ENCODE measurements around the gene SERF2. TPM values are rescaled to one million over a fixed set of nuclear protein-coding genes. Genes with fewer than 3 reads are reported as not detected.
"Not testable (repeated sequence)": the region's sequence is repeated elsewhere in the genome, so short reads cannot be mapped to it uniquely, and the experiment has no call there.

Gene SERF2
- total and polyA plus RNA-seq, 5 donors from 2014 or later = 400 to 2,414 (median 2,055) TPM

GRCh38 chr15:43826508-43827341, 34.6 kb downstream of the SERF2 start, which contains the start of gene WDR76:
Gene WDR76 (plus strand): TSS chr15:43827002. CDS start chr15:43827033, 31 bp downstream.
- Mint-ChIP-seq H3K4me3 (peak within 1 kb of the TSS; percentile 81 to 99 (median 94)), H3K27me3 (no peaks in the 10 kb centered on the region), H3K9me3 (no peaks in the 10 kb centered on the region), H3K4me1 (peaks cover 19 to 73% (median 53%) of the 10 kb centered on the region in 4 donors), H3K36me3 (peaks cover 3% of the 10 kb centered on the region), H3K27ac (peak within 1 kb of the TSS; percentile 58 to 91 (median 86))
- peak; percentile 46 to 50 for ATAC-seq (ENCODE audit: low read depth in 2 of 2)
- Histone ChIP-seq H3K27me3 (ENCODE audit: control insufficient read depth, insufficient read depth, low read length) (no peaks in the 10 kb centered on the region), H3K27ac (ENCODE audit: insufficient read depth, low read length, poor library complexity, severe bottlenecking) (peak within 1 kb of the TSS; percentile 87), H3K36me3 (ENCODE audit: control insufficient read depth, insufficient read depth, low read length) (no peaks in the 10 kb centered on the region), H3K9me3 (ENCODE audit: control insufficient read depth in 2 of 2, low read length in 2 of 2) (no peaks in the 10 kb centered on the region), H3K4me1 (ENCODE audit: control insufficient read depth, insufficient read depth, low read length, poor library complexity, severe bottlenecking) (peaks cover 69% of the 10 kb centered on the region), H3K4me3 (ENCODE audit: low read depth, low read length) (peak within 1 kb of the TSS; percentile 89)
- DNase-seq = peak; percentile 56 to 88 (median 70)

GRCh38 chr15:43828061-43828657, 36.0 kb downstream of the SERF2 start:
- H3K36me3 ChIP-seq (ENCODE audit: control insufficient read depth, insufficient read depth, low read length) = no peaks in the 10 kb centered on the region
- Mint-ChIP-seq H3K9me3 (no peaks in the 10 kb centered on the region), H3K4me1 (peaks cover 23 to 68% (median 52%) of the 10 kb centered on the region in 4 donors), H3K27ac (peak overlapping the region; percentile 79 to 91 (median 86)), H3K4me3 (peak overlapping the region; percentile 81 to 99 (median 94)), H3K36me3 (peaks cover 3% of the 10 kb centered on the region), H3K27me3 (no peaks in the 10 kb centered on the region)
- DNase-seq (peak in 2 of 3 donors; percentile 19 to 53), ATAC-seq (ENCODE audit: low read depth in 2 of 2) (no peak)
- peaks cover 68% of the 10 kb centered on the region for H3K4me1 ChIP-seq (ENCODE audit: control insufficient read depth, insufficient read depth, low read length, poor library complexity, severe bottlenecking)
- H3K27ac ChIP-seq (ENCODE audit: insufficient read depth, low read length, poor library complexity, severe bottlenecking) = peak overlapping the region; percentile 87
- no peaks in the 10 kb centered on the region for H3K27me3 ChIP-seq (ENCODE audit: control insufficient read depth, insufficient read depth, low read length)
- H3K9me3 ChIP-seq (ENCODE audit: control insufficient read depth in 2 of 2, low read length in 2 of 2) = no peaks in the 10 kb centered on the region
- H3K4me3 ChIP-seq (ENCODE audit: low read depth, low read length) = peak overlapping the region; percentile 89

- not testable (repeated sequence) for DNase-seq
Observed at GRCh38 chr15:43829951-43830540, 37.9 kb downstream of the SERF2 start.

GRCh38 chr15:43830691-43831275, 38.7 kb downstream of the SERF2 start:
- not testable (repeated sequence) for H3K27me3 ChIP-seq (ENCODE audit: control insufficient read depth, insufficient read depth, low read length); ATAC-seq (ENCODE audit: low read depth in 2 of 2); H3K9me3 Mint-ChIP-seq; H3K36me3 ChIP-seq (ENCODE audit: control insufficient read depth, insufficient read depth, low read length); H3K4me3 ChIP-seq (ENCODE audit: low read depth, low read length); H3K9me3 ChIP-seq (ENCODE audit: control insufficient read depth in 2 of 2, low read length in 2 of 2); H3K4me3 Mint-ChIP-seq; H3K27ac ChIP-seq (ENCODE audit: insufficient read depth, low read length, poor library complexity, severe bottlenecking); DNase-seq; H3K27me3 Mint-ChIP-seq; H3K36me3 Mint-ChIP-seq
- peaks cover 52% of the 10 kb centered on the region for H3K4me1 ChIP-seq (ENCODE audit: control insufficient read depth, insufficient read depth, low read length, poor library complexity, severe bottlenecking)
- peak overlapping the region in 2 of 3 donors; percentile 31 to 88 for H3K27ac Mint-ChIP-seq
- H3K4me1 Mint-ChIP-seq = peaks cover 17 to 61% (median 44%) of the 10 kb centered on the region in 4 donors

More at GRCh38 chr15:43829951-43830540, 37.9 kb downstream of the SERF2 start:
- not testable (repeated sequence) for H3K4me3 ChIP-seq (ENCODE audit: low read depth, low read length); H3K27me3 Mint-ChIP-seq; H3K9me3 Mint-ChIP-seq; H3K36me3 Mint-ChIP-seq; H3K36me3 ChIP-seq (ENCODE audit: control insufficient read depth, insufficient read depth, low read length); H3K27me3 ChIP-seq (ENCODE audit: control insufficient read depth, insufficient read depth, low read length); ATAC-seq (ENCODE audit: low read depth in 2 of 2); H3K9me3 ChIP-seq (ENCODE audit: control insufficient read depth in 2 of 2, low read length in 2 of 2)
- peaks cover 17 to 61% (median 43%) of the 10 kb centered on the region in 4 donors for H3K4me1 Mint-ChIP-seq
- peak overlapping the region in 1 of 3 donors; percentile 91 for H3K27ac Mint-ChIP-seq
- H3K27ac ChIP-seq (ENCODE audit: insufficient read depth, low read length, poor library complexity, severe bottlenecking) = peak overlapping the region; percentile 8
- peak overlapping the region; percentile 52 to 78 (median 62) for H3K4me3 Mint-ChIP-seq
- H3K4me1 ChIP-seq (ENCODE audit: control insufficient read depth, insufficient read depth, low read length, poor library complexity, severe bottlenecking) = peaks cover 57% of the 10 kb centered on the region

- not testable (repeated sequence) for H3K9me3 Mint-ChIP-seq; H3K9me3 ChIP-seq (ENCODE audit: control insufficient read depth in 2 of 2, low read length in 2 of 2); H3K27me3 ChIP-seq (ENCODE audit: control insufficient read depth, insufficient read depth, low read length); ATAC-seq (ENCODE audit: low read depth in 2 of 2); H3K4me3 ChIP-seq (ENCODE audit: low read depth, low read length); H3K27ac ChIP-seq (ENCODE audit: insufficient read depth, low read length, poor library complexity, severe bottlenecking); DNase-seq; H3K27me3 Mint-ChIP-seq
- Histone ChIP-seq H3K36me3 (ENCODE audit: control insufficient read depth, insufficient read depth, low read length) (peaks cover 15% of the 10 kb centered on the region), H3K4me1 (ENCODE audit: control insufficient read depth, insufficient read depth, low read length, poor library complexity, severe bottlenecking) (peaks cover 44% of the 10 kb centered on the region)
- H3K36me3 Mint-ChIP-seq = peaks cover 13% of the 10 kb centered on the region
- H3K4me1 Mint-ChIP-seq = peaks cover 17 to 55% (median 37%) of the 10 kb centered on the region in 4 donors
- H3K27ac Mint-ChIP-seq = peak overlapping the region in 2 of 3 donors; percentile 24 to 77
- H3K4me3 Mint-ChIP-seq = peak overlapping the region in 2 of 4 donors; percentile 37 to 41
Observed at GRCh38 chr15:43831519-43832052, 39.5 kb downstream of the SERF2 start.

GRCh38 chr15:43832485-43832884, 40.4 kb downstream of the SERF2 start:
- peaks cover 18% of the 10 kb centered on the region for H3K36me3 ChIP-seq (ENCODE audit: control insufficient read depth, insufficient read depth, low read length)
- H3K9me3 Mint-ChIP-seq; H3K27me3 Mint-ChIP-seq; H3K9me3 ChIP-seq (ENCODE audit: control insufficient read depth in 2 of 2, low read length in 2 of 2); DNase-seq; H3K4me3 ChIP-seq (ENCODE audit: low read depth, low read length); ATAC-seq (ENCODE audit: low read depth in 2 of 2); H3K27me3 ChIP-seq (ENCODE audit: control insufficient read depth, insufficient read depth, low read length): not testable (repeated sequence)
- Mint-ChIP-seq H3K27ac (peak overlapping the region in 1 of 3 donors; percentile 24), H3K4me1 (peaks cover 12 to 46% (median 36%) of the 10 kb centered on the region in 4 donors), H3K4me3 (peak overlapping the region in 2 of 4 donors; percentile 37 to 54), H3K36me3 (peaks cover 17% of the 10 kb centered on the region)
- H3K27ac ChIP-seq (ENCODE audit: insufficient read depth, low read length, poor library complexity, severe bottlenecking) = peak overlapping the region; percentile 5
- H3K4me1 ChIP-seq (ENCODE audit: control insufficient read depth, insufficient read depth, low read length, poor library complexity, severe bottlenecking) = peaks cover 39% of the 10 kb centered on the region

- DNase-seq (no peak), ATAC-seq (ENCODE audit: low read depth in 2 of 2) (no peak)
- Mint-ChIP-seq H3K4me3 (no peak overlapping the region), H3K27me3 (no peaks in the 10 kb centered on the region), H3K9me3 (no peaks in the 10 kb centered on the region), H3K36me3 (peaks cover 20% of the 10 kb centered on the region), H3K27ac (no peak overlapping the region), H3K4me1 (peaks cover 0 to 6% (median 1%) of the 10 kb centered on the region in 4 donors)
- no peaks in the 10 kb centered on the region for H3K9me3 ChIP-seq (ENCODE audit: control insufficient read depth in 2 of 2, low read length in 2 of 2)
- H3K27ac ChIP-seq (ENCODE audit: insufficient read depth, low read length, poor library complexity, severe bottlenecking) = no peak overlapping the region
- H3K36me3 ChIP-seq (ENCODE audit: control insufficient read depth, insufficient read depth, low read length) = peaks cover 40% of the 10 kb centered on the region
- H3K4me1 ChIP-seq (ENCODE audit: control insufficient read depth, insufficient read depth, low read length, poor library complexity, severe bottlenecking) = no peaks in the 10 kb centered on the region
- H3K4me3 ChIP-seq (ENCODE audit: low read depth, low read length) = no peak overlapping the region
- H3K27me3 ChIP-seq (ENCODE audit: control insufficient read depth, insufficient read depth, low read length) = no peaks in the 10 kb centered on the region
Observed at GRCh38 chr15:43845421-43845820, 53.3 kb downstream of the SERF2 start.

Data from CD4-positive, CD25-positive, alpha-beta regulatory T cell (primary cell).